Measurements from ENCODE around the gene PLD5.

The PLD5 gene

DNA sequence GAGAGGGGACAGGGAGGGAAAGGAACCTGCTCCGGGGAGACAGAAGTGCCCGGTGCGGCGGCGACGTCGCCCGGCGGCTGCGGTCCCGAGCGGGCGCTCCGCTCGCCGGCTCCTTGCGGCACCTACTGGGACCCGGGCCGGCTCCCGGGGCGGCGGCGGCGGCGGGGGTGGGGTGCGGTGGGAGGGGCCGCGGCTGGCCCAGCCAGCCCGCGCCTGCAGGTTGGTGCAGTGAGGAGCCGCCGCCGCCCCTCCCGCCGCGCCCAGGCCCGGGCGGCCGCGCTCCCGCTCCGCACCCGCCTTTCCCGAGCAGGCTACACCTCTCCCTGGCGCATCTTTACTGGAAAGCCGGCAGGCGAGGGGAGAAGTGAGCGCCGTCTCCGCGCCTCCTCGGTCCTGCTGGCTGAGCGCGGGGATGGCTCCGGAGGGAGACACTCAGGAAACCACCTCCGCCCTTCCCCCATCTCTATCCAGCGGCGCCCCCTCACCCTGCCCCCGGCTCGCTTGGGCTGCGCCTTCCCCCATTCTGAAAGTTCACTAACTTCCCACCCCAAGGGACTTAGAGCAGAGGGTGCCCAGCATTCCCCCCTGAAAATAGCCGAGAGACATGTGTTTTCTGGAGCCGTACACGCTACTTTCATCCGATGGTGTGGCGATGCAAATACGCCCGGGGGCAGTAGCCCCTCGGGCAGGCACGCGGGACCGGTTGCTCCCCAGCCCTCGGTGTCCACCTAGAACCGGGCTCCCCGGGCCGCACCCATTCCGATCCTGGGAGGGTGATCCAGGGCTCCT lies at the start of gene PLD5:
PLD5 (minus strand) TSS at position 127 of the 789 bp plus-strand sequence.
- DNase-seq: no peak

DNA sequence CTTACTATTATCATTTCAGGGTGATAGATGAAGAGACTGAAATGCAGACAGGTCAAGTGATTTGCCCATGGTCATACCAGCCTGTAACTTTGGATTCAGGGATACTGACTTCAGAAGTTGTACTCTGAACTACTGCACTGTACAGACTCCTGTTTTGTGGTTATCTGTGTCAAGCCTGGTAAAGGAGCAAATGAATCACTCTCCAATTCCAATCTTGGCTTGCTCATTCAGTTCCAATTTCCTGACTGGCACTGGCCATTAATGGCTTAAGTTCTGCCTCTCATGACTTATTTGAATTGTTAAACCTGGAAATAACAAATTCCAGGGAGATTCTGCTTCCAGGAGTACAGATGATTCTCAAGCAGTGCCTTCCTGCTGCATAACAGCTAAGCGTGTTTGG lies 45.4 kb upstream of the PLD5 start:
- no peak for DNase-seq

DNA sequence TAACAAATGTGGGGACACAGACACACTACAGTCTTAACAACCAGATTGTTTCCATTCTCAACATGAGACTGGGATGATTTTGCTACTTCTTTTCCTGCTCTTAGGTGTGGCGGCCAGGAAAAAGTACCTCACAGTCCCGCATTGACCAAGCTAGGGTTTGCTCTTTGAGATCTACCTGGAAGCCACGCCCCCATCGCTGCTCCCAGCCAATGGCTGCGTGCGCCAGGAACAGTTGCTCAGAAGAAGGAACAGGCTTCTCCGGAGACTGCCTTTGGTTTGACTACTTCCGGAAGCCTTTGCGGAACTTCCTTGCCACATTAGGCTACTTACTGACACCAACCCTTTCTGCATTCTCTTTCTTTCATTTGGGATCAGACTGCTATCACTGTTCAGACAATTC lies 44.2 kb upstream of the PLD5 start:
- peak; percentile 30 for DNase-seq

DNA sequence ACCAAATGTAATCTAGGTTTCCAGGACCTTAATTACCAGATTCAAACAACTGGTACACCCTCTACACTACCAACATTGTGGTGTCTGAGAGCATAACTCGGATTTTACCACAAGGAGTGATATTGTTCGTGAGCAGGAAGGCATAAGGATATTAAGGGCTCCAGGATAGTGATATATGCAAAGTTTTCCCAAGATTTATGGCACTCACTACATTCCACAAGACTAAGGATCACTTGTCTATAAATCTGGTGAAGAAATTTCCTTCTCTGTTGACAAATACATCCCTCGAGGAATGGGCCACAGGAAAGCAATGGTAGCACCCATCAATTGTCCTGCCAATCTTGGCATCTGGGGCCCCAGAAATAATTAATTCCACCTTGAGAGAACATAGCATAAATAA lies 43.1 kb upstream of the PLD5 start:
- DNase-seq: no peak

DNA sequence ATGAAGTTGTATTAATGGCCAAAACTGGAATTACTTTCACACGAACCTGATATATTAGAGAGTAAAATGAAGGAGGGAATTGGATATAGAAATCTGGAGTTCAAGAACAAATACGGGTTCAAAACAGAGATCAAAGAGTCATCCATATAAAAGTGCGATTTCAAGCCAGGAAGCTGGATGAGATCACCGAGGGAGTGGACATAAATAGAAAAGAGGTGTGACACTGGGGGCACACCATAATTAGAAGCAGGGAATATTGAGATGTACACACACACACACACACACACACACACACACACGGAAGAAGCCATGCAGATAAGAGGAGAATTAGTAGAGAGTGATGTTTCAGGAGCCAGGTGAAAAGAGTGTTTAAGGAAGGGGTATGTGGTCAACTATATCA lies 32.3 kb upstream of the PLD5 start:
- no peak for DNase-seq

DNA sequence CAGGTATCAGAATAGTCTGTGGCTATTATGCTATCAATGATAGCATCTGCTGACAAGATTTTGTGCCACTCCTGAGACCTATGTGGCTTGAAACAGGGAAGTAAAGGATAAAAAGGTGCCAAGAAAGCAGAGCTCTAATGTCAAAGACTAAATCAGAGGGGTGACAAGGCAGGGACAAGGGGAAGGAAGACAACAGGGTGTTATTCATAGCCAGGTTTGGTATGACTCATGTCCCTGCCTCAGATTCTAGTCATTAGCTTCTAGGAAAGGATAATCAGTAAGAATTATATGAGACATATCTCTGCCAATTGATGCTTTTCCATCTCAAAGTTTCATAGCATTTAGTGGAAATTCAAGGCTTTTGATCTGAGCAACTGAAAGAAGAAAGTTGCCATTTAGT lies 31.8 kb upstream of the PLD5 start:
- no peak for DNase-seq

DNA sequence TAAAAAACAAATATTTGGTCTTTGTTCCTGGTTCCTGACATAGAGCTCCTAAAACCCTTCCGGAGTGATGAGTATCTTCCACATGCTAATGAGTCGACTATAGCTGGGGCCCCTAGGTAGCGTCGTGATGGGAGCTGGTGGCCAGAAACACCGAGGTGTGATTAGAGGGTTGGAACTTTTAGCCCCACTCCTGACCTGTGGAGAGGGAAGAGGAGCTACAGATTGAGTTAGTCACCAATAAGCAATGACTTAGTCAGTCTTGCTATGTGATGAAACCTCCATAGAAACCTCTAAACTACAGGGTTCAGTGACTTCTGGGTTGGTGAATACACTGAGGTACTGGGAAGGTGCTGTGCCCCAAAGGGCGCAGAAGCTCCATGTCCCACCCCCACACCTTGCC lies 30.1 kb upstream of the PLD5 start:
- no peak for DNase-seq

DNA sequence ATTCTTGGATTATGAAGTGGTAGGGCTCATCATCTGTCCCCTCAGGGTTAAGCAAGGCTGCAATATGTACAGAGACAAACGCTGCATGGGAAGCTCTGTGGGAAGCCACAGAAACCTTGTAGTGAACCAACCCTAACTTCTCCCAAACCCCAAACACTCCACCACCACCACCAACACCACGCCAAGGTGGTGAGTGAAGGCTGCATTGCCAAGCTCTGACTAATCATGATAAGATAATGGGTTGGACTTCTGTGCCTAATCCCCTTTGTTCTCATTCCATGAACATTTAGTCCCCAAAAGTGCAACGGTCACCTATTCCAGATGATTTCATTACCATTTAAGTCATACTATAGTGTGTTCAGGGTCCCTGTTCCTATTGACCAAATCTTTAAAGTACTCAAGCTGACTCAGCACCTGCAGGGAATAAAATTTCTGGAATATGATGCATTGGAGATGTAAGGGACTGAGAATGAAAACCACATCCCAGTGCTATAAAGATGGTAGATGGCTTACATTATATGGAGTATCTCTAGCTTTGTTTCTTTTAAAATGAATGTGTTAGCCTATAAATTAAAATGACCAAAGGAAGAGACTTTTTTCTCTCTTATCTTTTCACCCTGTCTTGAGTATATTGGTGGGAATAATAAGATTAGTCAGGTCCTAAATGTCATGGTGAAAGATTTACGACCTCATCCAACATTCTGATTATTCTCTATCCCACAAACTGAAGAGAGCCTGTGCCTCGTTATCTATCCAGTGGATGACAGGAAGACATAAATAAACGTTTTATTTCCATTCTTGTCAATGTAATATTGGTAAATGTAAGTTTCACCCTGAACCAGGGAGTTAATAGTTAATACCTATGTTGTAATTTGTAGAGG lies 22.6 kb upstream of the PLD5 start:
- DNase-seq: no peak

DNA sequence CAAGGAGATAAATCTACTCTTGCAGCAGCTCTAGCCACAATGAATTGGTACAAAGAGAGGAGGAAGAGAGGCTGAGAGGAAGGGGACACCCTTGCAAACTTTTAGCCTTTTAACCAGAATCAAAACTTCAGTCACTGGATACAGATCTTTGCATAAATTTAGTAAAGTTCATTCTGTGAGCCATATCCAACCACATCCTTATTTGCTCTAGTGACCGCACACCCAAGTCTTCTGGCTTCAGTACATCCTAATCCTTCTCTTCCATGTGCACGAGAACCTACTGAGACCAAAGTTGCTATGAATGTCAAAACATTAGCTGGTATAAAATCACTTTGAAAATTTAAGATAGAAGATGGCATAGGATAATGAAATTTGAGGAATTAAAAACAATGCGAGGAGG lies 21.9 kb upstream of the PLD5 start:
- DNase-seq: no peak

DNA sequence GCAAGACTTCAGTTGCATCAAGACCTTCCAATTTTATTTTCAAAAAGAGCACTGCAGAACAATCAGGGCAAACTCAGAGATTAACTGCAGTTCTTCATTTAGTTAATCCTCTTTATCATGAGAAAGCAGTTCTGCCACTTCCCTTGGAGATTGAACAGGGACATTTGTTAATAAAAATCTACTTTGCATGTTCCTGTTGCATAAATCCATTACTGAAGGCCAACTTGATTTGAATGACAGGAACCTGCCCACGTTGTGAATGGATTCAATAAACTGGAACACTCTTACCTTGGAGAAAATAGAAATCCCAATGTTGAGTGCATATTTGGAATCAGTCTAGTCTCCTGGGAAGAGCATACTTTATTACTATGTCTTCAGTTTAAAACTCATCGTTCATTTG lies 19.6 kb upstream of the PLD5 start:
- DNase-seq: no peak

DNA sequence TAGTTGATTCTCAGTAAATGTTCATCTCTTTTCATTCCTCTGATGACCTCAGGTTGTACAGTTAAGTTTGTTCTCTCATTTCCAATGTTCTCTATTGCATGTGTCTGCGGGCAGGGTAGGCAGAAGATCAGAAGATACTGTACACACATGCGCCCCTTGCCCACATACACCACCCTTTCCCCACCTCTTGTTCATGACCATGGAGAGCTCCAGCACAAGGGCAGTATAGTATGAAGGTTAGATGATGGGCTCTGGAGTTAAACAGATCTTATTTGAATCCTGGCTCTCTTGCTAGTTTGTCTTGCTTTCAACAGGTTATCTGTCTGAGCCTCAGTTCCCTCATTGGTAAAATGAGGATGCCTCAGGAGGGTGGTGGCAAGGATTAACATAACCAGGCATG lies 17.8 kb upstream of the PLD5 start:
- DNase-seq: no peak

DNA sequence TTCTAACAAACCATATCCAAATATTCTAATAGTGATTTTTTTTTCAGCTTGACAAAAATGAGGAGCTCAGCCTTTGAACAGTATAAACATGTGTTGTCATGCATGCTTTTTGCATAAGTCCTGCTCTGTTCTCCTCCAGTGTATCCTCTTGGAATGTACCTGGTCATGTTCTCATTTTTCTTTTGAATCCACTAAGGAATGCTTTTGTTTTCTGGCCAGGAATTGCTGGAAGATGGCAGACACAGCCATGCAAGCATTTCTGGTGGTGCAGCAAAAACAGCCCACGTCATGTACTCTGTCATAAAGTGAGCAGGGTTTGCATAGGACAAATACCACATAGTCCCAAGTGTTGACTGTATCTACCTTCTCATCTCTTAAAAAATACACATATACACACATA lies 11.5 kb upstream of the PLD5 start:
- no peak for DNase-seq

DNA sequence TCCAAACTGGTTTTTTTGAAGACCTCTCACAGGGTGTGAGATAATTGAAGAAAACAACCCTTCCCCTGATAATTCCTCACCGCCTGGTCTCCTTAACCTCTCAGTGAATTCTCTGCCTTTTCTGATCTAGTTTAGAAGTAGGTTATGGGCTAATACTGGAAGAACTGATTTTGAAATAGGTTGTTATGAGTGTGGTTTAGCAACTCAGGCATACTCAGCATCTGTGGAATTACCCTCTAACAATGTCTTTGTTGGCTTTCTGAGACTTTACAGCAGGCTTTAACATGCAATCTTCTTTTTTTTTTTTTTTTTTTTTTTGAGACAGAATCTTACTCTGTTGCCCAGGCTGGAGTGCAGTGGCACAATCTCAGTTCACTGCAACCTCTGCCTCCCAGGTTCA lies 10.3 kb upstream of the PLD5 start:
- DNase-seq: no peak

DNA sequence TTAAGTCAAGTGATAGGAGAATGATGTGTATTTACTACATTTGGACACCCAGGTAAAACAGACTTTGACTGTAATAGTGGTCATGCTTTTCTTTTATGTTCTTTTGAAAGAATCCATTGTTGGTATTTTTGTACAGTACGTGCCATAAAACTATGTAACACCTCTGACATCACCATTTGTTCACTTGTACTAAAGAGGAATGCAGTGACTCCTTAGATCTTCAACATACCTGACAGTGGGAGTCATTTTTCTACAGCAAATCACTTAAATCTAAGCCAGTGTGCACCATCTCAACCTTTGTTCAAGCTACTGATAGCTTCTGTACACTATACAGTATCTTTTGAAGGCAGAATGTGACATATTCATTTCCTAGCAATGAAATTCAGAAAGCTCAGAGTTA lies 6.3 kb upstream of the PLD5 start:
- DNase-seq: no peak

DNA sequence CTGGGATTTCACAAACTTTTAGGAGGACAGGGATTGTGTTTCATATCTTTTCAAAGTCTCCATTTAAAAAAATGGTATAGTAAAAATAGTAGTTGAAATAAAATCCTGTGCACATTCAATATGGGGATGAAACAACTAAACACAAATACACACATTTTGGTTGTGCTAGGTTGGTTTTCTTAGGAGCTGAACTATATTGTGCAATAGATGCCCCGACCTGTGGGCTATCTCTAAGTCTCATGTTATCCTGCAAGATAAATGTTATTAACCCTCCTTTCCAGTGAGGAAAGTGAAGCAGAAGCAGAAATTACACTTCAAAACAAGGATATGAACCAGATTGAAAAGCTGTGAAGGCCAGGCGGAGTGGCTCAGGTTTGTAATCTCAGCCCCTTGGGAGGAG lies 1.3 kb upstream of the PLD5 start:
- DNase-seq: no peak

DNA sequence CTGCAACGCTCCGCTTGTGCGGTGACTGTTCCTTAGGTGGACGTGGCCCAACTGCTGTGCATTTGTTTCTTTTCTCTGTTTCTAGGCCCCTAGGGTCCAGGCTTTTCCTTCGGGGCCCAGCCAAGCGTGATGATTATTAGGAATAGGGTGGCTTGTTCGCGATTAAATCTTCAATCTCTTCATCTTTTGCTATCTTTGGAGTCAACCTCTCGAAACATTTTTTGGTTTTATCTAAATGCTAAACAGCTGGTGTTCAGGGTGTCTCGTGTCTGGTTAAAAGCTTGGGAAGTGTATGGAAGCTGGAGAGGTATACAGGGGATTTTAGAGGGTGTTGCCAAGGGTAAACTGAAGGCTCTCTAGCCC lies 844 bp upstream of the PLD5 start:
- no peak for DNase-seq

DNA sequence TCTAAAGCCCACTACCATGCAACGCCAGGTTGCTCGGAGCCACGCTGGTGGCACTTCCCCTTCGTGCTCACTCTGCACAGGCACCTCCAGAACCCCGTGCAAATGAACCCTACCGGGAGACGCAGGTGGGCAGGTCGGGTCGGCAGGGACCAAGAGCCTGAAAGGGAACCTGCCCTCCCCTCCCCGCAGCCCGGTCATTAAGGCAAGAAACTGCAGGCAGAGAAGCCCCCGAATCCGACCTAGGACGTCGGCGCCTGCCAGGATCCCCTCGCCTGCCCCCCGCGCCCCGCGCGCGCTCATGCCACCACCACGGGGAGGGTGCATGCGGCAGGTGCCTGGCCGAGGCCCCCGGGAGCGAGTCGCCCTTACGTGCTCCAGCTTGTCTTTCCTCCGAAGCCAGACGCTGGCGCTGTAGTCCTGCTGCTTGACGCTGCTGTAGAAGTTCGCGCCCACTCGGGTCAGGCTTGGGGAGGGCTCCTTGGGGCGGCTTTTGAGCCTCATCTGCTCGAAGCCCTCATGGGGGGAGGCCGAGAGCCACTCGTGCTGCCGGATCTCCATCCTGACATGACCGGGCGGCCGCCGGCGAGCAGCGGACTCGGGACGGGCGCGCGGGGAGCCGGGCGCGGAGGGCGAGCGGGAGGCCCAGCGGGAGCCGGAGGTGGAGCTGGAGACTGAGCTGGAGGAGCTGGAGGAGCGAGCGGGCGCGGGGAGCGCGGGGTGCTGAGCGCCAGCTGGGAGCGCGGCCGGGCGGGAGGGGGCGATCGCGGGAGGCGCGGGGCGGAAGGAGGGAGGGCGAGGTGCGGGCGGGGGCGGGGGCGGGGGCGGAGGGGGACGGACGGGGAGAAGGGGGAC lies 552 bp downstream of the PLD5 start:
- DNase-seq: no peak

DNA sequence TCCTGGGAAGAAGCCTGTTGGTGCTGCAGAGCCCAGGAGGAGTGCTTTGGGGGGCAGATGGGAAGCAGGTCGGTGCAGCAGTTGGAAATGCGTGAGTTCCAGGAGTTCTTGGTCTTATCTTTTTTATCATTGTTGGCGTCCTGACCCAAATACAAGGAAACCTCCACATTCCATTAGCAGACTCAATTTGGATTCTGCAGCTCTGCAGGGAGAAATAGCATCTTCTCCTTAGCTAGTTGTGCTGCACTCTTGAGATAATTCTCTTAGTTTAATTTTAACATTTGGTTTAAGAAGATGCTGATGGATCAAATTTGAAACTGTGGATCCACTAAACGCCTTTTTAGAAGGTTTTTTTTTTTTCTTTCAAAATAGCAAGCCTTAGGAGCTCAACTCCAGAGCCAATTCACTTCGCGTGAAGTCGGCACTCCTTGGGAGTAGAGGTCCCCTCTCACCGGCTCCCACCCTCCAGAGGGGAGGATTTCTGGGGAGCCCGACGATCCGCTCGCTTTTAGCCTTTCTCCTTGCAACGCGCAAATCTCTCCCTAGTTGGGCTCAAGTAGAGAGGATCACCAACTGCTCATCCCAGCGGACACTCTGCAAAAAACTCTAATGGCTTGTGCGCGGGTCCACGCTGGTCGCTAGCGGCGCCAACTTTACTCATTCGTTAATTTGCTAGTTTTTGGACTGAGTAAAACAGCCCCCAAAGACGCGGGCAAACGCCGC lies 1.3 kb downstream of the PLD5 start:
- no peak for DNase-seq

DNA sequence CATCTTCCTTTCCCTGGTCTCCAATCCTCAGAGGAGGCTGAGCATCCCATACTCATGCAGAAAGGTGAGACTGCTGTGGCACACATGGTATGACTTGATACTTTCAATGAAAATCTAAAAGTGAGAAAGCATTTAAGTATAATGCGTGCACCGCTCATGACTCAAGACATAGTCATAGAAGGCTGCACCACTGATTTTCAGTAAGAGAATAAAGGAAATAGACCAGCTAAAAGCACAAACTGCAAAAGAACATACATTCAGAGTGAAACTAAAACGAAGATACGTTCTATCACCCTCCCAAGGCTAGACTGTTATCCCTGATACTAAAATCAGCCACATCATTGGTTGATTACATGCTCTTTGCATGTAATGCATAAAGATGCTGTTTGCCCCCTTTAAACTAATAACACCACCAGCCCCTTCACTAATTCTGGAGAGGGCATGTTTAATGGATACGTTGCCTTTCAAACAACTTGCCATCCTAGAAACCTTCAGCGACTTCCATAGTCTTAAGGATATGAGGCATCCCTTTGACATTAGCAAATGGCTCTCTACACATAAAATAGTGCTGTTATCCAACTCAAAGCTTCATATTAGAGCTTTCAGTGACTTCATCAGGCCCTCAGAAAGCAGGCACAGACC lies 2.1 kb downstream of the PLD5 start:
- DNase-seq: no peak

DNA sequence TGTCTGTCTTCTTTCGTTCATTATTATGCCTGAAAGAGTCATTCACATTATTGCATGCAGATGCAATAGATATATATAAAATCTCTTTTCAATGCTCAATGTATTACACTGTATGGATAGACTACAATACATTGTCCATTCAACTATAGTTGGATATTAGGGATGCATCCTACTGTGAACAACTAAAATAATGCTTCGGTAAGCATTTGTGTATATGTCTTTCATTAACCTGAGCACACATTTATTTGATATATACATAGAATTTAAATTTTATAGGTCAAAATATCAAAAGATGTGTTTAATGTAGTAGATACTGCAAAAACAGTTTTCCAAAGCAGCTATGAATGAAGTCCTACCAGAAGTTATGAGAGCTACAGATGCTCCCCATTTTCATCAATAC lies 8.9 kb downstream of the PLD5 start:
- DNase-seq: no peak

DNA sequence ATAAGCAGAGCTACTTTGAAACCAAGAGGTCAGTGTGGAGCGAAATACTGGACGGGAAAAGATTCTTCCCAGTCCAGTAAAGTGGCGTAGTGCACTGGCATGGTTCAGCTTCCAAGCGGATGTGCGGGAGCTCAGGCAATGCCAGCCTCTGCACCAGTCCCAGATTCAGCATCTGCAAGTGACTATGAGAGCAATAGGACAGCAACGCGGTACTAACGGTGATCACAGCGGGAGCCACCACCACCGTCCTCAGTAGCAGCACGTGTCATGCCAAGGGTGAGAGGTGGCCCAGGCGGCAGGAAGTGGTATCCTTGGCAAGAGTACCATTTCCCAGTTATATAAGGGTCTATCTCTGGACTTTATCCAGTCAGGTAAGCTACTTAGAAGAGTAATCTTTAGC lies 17.8 kb downstream of the PLD5 start:
- DNase-seq: no peak

DNA sequence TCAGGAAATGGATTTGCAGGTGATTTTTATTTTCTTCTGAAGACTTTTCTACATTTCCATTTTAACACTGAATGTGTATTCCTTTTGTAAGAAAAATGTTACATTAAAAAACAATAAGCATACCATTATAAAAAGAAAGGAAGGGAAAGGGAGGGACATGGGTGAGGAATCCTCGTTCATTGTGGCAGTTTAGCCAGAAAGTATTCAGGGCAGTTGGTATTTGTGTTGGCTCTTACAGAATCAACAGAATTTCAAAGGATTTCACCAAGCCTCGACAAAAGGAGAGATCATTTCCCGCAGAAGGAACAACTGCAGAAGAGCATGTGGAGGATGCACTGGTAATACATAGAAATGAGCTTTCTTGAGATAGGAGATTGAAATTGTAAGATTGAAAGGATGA lies 35.0 kb downstream of the PLD5 start:
- DNase-seq: no peak

Measured in RPMI8226 (cell line).